Measurements from ENCODE around the gene NTN1. TPM values are rescaled to one million over a fixed set of nuclear protein-coding genes. Genes with fewer than 3 reads are reported as not detected.

The NTN1 gene
- total RNA-seq, 2 experiments from 2014 or later: 0.31 to 0.47 TPM

GRCh38 chr17:9187828-9188227, 166.5 kb downstream of the NTN1 start:
- CTCF ChIA-PET: no interaction called here
- Mint-ChIP-seq H3K9me3 (no peaks in the 10 kb centered on the region), H3K4me1 (ENCODE audit: low read depth) (no peaks in the 10 kb centered on the region), H3K4me3 (no peak overlapping the region), H3K27ac (no peak overlapping the region), H3K27me3 (ENCODE audit: low read depth) (no peaks in the 10 kb centered on the region), H3K36me3 (ENCODE audit: low read depth) (no peaks in the 10 kb centered on the region)
- intact Hi-C loops (cut with micrococcal nuclease): no loop called here
- DNase-seq: no peak

- no peak for DNase-seq
- intact Hi-C loops (cut with micrococcal nuclease): no loop called here
- H3K27me3 Mint-ChIP-seq (ENCODE audit: low read depth): no peaks in the 10 kb centered on the region
- no peaks in the 10 kb centered on the region for H3K36me3 Mint-ChIP-seq (ENCODE audit: low read depth)
- H3K27ac Mint-ChIP-seq: no peak overlapping the region
- H3K4me1 Mint-ChIP-seq (ENCODE audit: low read depth): no peaks in the 10 kb centered on the region
- H3K9me3 Mint-ChIP-seq: no peaks in the 10 kb centered on the region
- CTCF ChIA-PET: no interaction called here
- H3K4me3 Mint-ChIP-seq: no peak overlapping the region
Observed at GRCh38 chr17:9188367-9188766, 167.1 kb downstream of the NTN1 start.

GRCh38 chr17:9189870-9190269, 168.6 kb downstream of the NTN1 start:
- CTCF ChIA-PET: interaction anchor here (0.6 kb wide), 1 partner anchor 211 kb away, joined by 5 read pairs; no protein-coding TSS in a partner anchor
- intact Hi-C loops (cut with micrococcal nuclease): no loop called here
- H3K4me1 Mint-ChIP-seq (ENCODE audit: low read depth): no peaks in the 10 kb centered on the region

GRCh38 chr17:9192010-9192409, 170.7 kb downstream of the NTN1 start:
- no peak for DNase-seq
- Mint-ChIP-seq H3K27ac (no peak overlapping the region), H3K4me3 (no peak overlapping the region), H3K4me1 (ENCODE audit: low read depth) (no peaks in the 10 kb centered on the region), H3K36me3 (ENCODE audit: low read depth) (no peaks in the 10 kb centered on the region), H3K27me3 (ENCODE audit: low read depth) (no peaks in the 10 kb centered on the region), H3K9me3 (no peaks in the 10 kb centered on the region)
- CTCF ChIA-PET: no interaction called here
- intact Hi-C loops (cut with micrococcal nuclease): no loop called here

More at GRCh38 chr17:9189870-9190269, 168.6 kb downstream of the NTN1 start:
- Mint-ChIP-seq H3K27ac (no peak overlapping the region), H3K4me3 (no peak overlapping the region), H3K27me3 (ENCODE audit: low read depth) (no peaks in the 10 kb centered on the region), H3K36me3 (ENCODE audit: low read depth) (no peaks in the 10 kb centered on the region), H3K9me3 (no peaks in the 10 kb centered on the region)
- no peak for DNase-seq

- Mint-ChIP-seq H3K27ac (no peak overlapping the region), H3K36me3 (ENCODE audit: low read depth) (no peaks in the 10 kb centered on the region), H3K4me1 (ENCODE audit: low read depth) (no peaks in the 10 kb centered on the region), H3K27me3 (ENCODE audit: low read depth) (no peaks in the 10 kb centered on the region), H3K4me3 (no peak overlapping the region), H3K9me3 (no peaks in the 10 kb centered on the region)
- intact Hi-C loops (cut with micrococcal nuclease): no loop called here
- no peak for DNase-seq
- CTCF ChIA-PET: no interaction called here
Observed at GRCh38 chr17:9195411-9195810, 174.1 kb downstream of the NTN1 start.

- Mint-ChIP-seq H3K27me3 (ENCODE audit: low read depth) (peaks cover 2% of the 10 kb centered on the region), H3K9me3 (no peaks in the 10 kb centered on the region), H3K4me3 (no peak overlapping the region), H3K4me1 (ENCODE audit: low read depth) (no peaks in the 10 kb centered on the region), H3K36me3 (ENCODE audit: low read depth) (no peaks in the 10 kb centered on the region), H3K27ac (no peak overlapping the region)
- intact Hi-C loops (cut with micrococcal nuclease): no loop called here
- no peak for DNase-seq
- CTCF ChIA-PET: interaction anchor here (0.5 kb wide), 1 partner anchor 132 kb away, joined by 3 read pairs; no protein-coding TSS in a partner anchor
Observed at GRCh38 chr17:9195961-9196670, 174.8 kb downstream of the NTN1 start.

GRCh38 chr17:9199571-9200551, 178.6 kb downstream of the NTN1 start:
- Mint-ChIP-seq H3K36me3 (ENCODE audit: low read depth) (no peaks in the 10 kb centered on the region), H3K4me1 (ENCODE audit: low read depth) (peaks cover 3% of the 10 kb centered on the region), H3K27me3 (ENCODE audit: low read depth) (peaks cover 2% of the 10 kb centered on the region), H3K4me3 (no peak overlapping the region), H3K27ac (no peak overlapping the region), H3K9me3 (no peaks in the 10 kb centered on the region)
- CTCF ChIA-PET: interaction anchor here (0.6 kb wide), 1 partner anchor 47 kb away, joined by 3 read pairs; no protein-coding TSS in a partner anchor
- no peak for DNase-seq
- intact Hi-C loops (cut with micrococcal nuclease): no loop called here

- H3K9me3 Mint-ChIP-seq: no peaks in the 10 kb centered on the region
- no peak overlapping the region for H3K4me3 Mint-ChIP-seq
- intact Hi-C loops (cut with micrococcal nuclease): no loop called here
- H3K36me3 Mint-ChIP-seq (ENCODE audit: low read depth): no peaks in the 10 kb centered on the region
- CTCF ChIA-PET: interaction anchor here (0.5 to 1.2 kb wide), 3 partner anchors 15 to 55 kb away, joined by 3 read pairs; no protein-coding TSS in a partner anchor
- peaks cover 5% of the 10 kb centered on the region for H3K4me1 Mint-ChIP-seq (ENCODE audit: low read depth)
- DNase-seq: no peak
- peaks cover 2% of the 10 kb centered on the region for H3K27me3 Mint-ChIP-seq (ENCODE audit: low read depth)
- no peak overlapping the region for H3K27ac Mint-ChIP-seq
Observed at GRCh38 chr17:9200699-9201359, 179.5 kb downstream of the NTN1 start.

GRCh38 chr17:9202532-9202931, 181.2 kb downstream of the NTN1 start:
- Mint-ChIP-seq H3K9me3 (no peaks in the 10 kb centered on the region), H3K36me3 (ENCODE audit: low read depth) (no peaks in the 10 kb centered on the region), H3K4me3 (no peak overlapping the region), H3K4me1 (ENCODE audit: low read depth) (peaks cover 5% of the 10 kb centered on the region), H3K27ac (no peak overlapping the region), H3K27me3 (ENCODE audit: low read depth) (peaks cover 2% of the 10 kb centered on the region)
- intact Hi-C loops (cut with micrococcal nuclease): no loop called here
- CTCF ChIA-PET: no interaction called here
- no peak for DNase-seq

GRCh38 chr17:9203771-9204425, 182.6 kb downstream of the NTN1 start:
- Mint-ChIP-seq H3K27ac (no peak overlapping the region), H3K27me3 (ENCODE audit: low read depth) (peaks cover 2% of the 10 kb centered on the region), H3K9me3 (no peaks in the 10 kb centered on the region), H3K36me3 (ENCODE audit: low read depth) (no peaks in the 10 kb centered on the region), H3K4me1 (ENCODE audit: low read depth) (peaks cover 5% of the 10 kb centered on the region), H3K4me3 (no peak overlapping the region)
- CTCF ChIA-PET: no interaction called here
- intact Hi-C loops (cut with micrococcal nuclease): no loop called here
- DNase-seq: no peak

- H3K36me3 Mint-ChIP-seq (ENCODE audit: low read depth): no peaks in the 10 kb centered on the region
- H3K27me3 Mint-ChIP-seq (ENCODE audit: low read depth): peaks cover 2% of the 10 kb centered on the region
- no peaks in the 10 kb centered on the region for H3K9me3 Mint-ChIP-seq
- no peak overlapping the region for H3K4me3 Mint-ChIP-seq
- intact Hi-C loops (cut with micrococcal nuclease): no loop called here
- no peak overlapping the region for H3K27ac Mint-ChIP-seq
- CTCF ChIA-PET: no interaction called here
- no peak for DNase-seq
- H3K4me1 Mint-ChIP-seq (ENCODE audit: low read depth): peaks cover 5% of the 10 kb centered on the region
Observed at GRCh38 chr17:9204637-9205329, 183.5 kb downstream of the NTN1 start.

Data from activated naive CD4-positive, alpha-beta T cell treated with anti-CD3 and anti-CD28 coated beads for 36 hours (primary cell).